ENCODE data around the gene SGCD. TPM values are rescaled to one million over a fixed set of nuclear protein-coding genes. Genes with fewer than 3 reads are reported as not detected.
"Not testable (repeated sequence)": the region's sequence is repeated elsewhere in the genome, so short reads cannot be mapped to it uniquely, and the experiment has no call there.

Gene SGCD
- total RNA-seq, 4 donors from 2014 or later: 0.53 to 2.3 (median 1.2) TPM

GRCh38 chr5:156654444-156654843 is 327.5 kb downstream of the SGCD start:
- TF ChIP-seq, protein P1, sequence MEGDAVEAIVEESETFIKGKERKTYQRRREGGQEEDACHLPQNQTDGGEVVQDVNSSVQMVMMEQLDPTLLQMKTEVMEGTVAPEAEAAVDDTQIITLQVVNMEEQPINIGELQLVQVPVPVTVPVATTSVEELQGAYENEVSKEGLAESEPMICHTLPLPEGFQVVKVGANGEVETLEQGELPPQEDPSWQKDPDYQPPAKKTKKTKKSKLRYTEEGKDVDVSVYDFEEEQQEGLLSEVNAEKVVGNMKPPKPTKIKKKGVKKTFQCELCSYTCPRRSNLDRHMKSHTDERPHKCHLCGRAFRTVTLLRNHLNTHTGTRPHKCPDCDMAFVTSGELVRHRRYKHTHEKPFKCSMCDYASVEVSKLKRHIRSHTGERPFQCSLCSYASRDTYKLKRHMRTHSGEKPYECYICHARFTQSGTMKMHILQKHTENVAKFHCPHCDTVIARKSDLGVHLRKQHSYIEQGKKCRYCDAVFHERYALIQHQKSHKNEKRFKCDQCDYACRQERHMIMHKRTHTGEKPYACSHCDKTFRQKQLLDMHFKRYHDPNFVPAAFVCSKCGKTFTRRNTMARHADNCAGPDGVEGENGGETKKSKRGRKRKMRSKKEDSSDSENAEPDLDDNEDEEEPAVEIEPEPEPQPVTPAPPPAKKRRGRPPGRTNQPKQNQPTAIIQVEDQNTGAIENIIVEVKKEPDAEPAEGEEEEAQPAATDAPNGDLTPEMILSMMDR (IDR thresholded peaks at IDR 0.05): no peak
- TF ChIP-seq POLR2A (IDR thresholded peaks at IDR 0.05): no peak
- no peak for DNase-seq (ENCODE audit: low spot score in 2 of 2)
- no peak overlapping the region for H3K4me3 ChIP-seq (ENCODE audit: low read depth, poor library complexity, severe bottlenecking)
- intact Hi-C loops (cut with DNase I; ENCODE audit: low total_unique reads): no loop called here

DNA sequence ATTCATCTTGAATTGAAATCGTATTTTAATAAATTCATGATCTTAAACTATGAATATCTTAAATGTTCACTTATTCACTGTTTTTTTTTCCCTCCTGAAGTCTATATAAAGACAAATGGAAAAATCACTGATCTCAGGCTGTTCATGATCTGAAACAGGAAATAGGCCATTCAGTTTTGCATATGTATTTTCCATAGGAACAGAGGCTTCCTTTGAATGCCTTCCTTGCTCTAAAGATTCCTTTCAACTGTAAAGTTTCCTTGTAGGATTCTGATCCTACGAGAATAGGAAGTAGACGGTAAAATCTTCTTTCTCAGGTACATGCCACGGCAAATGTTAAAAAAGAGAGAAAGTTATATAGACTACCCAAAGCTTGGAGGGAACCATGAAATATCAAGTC is 328.8 kb downstream of the SGCD start:
- intact Hi-C loops (cut with DNase I; ENCODE audit: low total_unique reads): no loop called here
- 84 to 86% methylated on average over 4 of the region's 4 CpGs for WGBS, 2 donors
- DNase-seq (ENCODE audit: low spot score in 2 of 2): no peak
- TF ChIP-seq, protein P1 (IDR thresholded peaks at IDR 0.05): no peak
- TF ChIP-seq POLR2A (IDR thresholded peaks at IDR 0.05): no peak
- no peak overlapping the region for H3K4me3 ChIP-seq (ENCODE audit: low read depth, poor library complexity, severe bottlenecking)

DNA sequence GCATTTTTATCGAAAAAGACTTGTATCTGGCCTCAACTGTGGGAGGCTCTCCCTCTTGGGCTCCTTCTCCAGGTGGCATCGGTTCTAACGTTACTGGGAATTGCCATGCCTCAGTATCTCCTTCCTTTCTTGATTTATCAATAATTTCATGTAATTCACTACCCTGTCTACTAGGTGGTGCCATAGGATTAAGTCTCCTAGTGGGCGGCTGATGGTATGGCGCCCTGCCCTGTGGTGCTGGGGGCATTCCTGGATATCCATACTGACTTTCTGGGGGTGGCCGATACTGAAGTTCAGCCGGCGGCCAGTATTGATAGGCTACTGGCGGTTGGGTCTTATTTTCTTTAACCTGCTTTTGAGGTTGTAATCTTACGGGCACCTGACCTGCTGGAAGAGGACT is 337.9 kb downstream of the SGCD start:
- 83 to 88% methylated on average over 7 of the region's 10 CpGs for WGBS, 2 donors
- intact Hi-C loops (cut with DNase I; ENCODE audit: low total_unique reads); H3K4me3 ChIP-seq (ENCODE audit: low read depth, poor library complexity, severe bottlenecking); DNase-seq (ENCODE audit: low spot score in 2 of 2): not testable (repeated sequence)

DNA sequence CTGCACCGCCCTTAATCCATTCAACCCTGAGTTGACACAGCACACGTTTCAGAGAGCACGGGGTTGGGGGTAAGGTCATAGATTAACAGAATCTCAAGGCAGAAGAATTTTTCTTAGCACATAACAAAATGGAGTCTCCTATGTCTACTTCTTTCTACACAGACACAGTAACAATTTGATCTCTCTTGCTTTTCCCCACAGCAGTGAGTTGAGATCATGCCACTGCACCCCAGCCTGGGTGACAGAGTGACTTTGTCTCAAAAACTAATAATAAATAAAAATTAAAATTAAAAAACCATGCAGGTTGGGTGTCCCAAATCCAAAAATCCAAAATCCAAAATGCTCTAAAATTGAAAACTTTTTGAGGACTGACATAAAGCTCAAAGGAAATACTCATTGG is 339.7 kb downstream of the SGCD start:
- H3K4me3 ChIP-seq (ENCODE audit: low read depth, poor library complexity, severe bottlenecking); intact Hi-C loops (cut with DNase I; ENCODE audit: low total_unique reads); DNase-seq (ENCODE audit: low spot score in 2 of 2): not testable (repeated sequence)
- no CpG with 5 or more reads among the region's 3 CpGs for WGBS, 2 donors

GRCh38 chr5:156667616-156668015 is 340.7 kb downstream of the SGCD start:
- WGBS, 2 donors: 75 to 77% methylated on average over 3 of the region's 3 CpGs
- DNase-seq (ENCODE audit: low spot score in 2 of 2): no peak
- intact Hi-C loops (cut with DNase I; ENCODE audit: low total_unique reads): no loop called here
- no peak overlapping the region for H3K4me3 ChIP-seq (ENCODE audit: low read depth, poor library complexity, severe bottlenecking)
- TF ChIP-seq, protein P1 (IDR thresholded peaks at IDR 0.05): no peak
- no peak for TF ChIP-seq POLR2A (IDR thresholded peaks at IDR 0.05)

DNA sequence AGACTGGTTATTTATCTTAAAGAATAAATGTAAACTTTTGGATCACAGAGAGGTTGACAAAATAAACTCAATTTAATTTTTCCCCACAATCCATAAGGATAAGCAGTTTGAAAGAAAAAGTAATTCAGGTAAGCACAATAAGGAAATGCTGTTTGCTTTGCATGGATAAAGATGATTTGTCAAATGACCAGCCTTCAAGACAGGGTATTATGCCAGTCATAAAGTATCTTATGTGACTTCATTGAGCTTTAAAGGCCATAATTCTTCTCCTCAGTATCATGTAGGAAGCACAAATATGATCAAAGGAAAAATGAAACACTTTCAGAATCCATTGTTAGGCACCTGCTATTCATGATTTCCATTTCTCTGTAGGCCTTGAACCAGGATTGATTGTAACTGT is 342.5 kb downstream of the SGCD start:
- no peak overlapping the region for H3K4me3 ChIP-seq (ENCODE audit: low read depth, poor library complexity, severe bottlenecking)
- DNase-seq (ENCODE audit: low spot score in 2 of 2): no peak
- intact Hi-C loops (cut with DNase I; ENCODE audit: low total_unique reads): no loop called here
- TF ChIP-seq, protein P1 (IDR thresholded peaks at IDR 0.05): no peak
- TF ChIP-seq POLR2A (IDR thresholded peaks at IDR 0.05): no peak

GRCh38 chr5:156670615-156671014 is 343.7 kb downstream of the SGCD start:
- no peak for DNase-seq (ENCODE audit: low spot score in 2 of 2)
- intact Hi-C loops (cut with DNase I; ENCODE audit: low total_unique reads): no loop called here
- 69 to 77% methylated on average over 2 of the region's 2 CpGs for WGBS, 2 donors
- no peak overlapping the region for H3K4me3 ChIP-seq (ENCODE audit: low read depth, poor library complexity, severe bottlenecking)
- TF ChIP-seq, protein P1 (IDR thresholded peaks at IDR 0.05): no peak
- no peak for TF ChIP-seq POLR2A (IDR thresholded peaks at IDR 0.05)
